ENCODE measurements around the gene CLMN.

- TF ChIP-seq CTCF (IDR thresholded peaks at IDR 0.05) (no peak), POLR2A (IDR thresholded peaks at IDR 0.05; ENCODE audit: low read depth) (no peak), POLR2AphosphoS5 (IDR thresholded peaks at IDR 0.05) (no peak), EP300 (IDR thresholded peaks at IDR 0.05) (no peak)
These were observed 165.8 kb downstream of the CLMN start for GRCh38 chr14:95153866-95154265.

All from esophagus muscularis mucosa (tissue), 4 donors.